Heart left ventricle (tissue), 13 donors: Measurements from ENCODE around the gene MYO18B.

Experiments used
- POLR2A ChIP-seq, 2 donors: fragments of 450-650 bp; IDR thresholded peaks; one replicate each; pipeline ENCODE4 v1.6.1; 2017; ENCODE audit warnings: antibody characterized with exemption in 2 of 2, mild to moderate bottlenecking in 2 of 2, moderate library complexity in 2 of 2
- TF ChIP-seq, protein P1 (sequence below), 12 donors: fragments of 200-600 bp; sonication (generic) in 4 of 12; IDR thresholded peaks; one replicate each; pipeline versions ENCODE4 v1.5.0 to v1.8.0; 2018 to 2022; ENCODE audit warnings: antibody characterized with exemption in 12 of 12, mild to moderate bottlenecking in 5 of 12
- donor health status: ischemic (EF 13 %, LVEDD 7.1; RV severe dilation, severe dysfunction).
- donor health status: DM: no; HTN: yes; CAD: no.
- donor health status: DM: no; HTN: no; CAD: no.
- donor health status: ischemic (EF 25% LVEDD 6.9; RV normal size, moderate dysfunction).
- donor health status: ischemic (EF 25% LVEDD 5.7; RV mildly dilated, moderate dysfunction).
- donor health status: ischemic (EF 35%, LVEDD 5.7; RV mildly dilated, moderate dysfunction).
- donor health status: nonischemic (EF 11% LVEDD 7.7; RV severe dilation, severe dysfunction).
- donor health status: DM: yes; HTN: yes; CAD: no.
- donor health status: PGD.
- donor health status: ischemic (EF 29% LVEDD 5.4; RV normal size, mild dysfunction).
- donor health status: nonischemic (EF 23%, LVEDD 6.1; RV moderate dilation, normal function).

DNA sequence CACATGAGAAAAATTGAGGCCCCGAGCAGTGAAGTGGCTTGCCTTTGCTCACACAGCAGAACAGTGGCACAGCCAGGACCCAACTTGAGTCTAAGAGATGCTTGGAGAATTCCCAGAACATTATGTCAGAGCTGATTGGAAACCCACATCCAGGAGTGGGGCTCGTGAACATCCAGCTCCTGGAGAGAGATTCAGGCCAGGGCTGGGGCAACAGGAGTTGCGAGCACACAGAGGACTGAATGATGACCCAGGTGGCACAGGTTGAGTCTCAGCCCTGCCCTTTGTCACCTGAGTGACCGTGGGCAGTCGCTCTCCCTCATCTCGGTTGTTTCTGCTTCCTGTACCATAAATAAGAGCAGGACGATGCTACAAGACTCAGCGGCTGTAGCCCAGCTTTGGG lies 102.6 kb downstream of the MYO18B start:
- TF ChIP-seq, protein P1, sequence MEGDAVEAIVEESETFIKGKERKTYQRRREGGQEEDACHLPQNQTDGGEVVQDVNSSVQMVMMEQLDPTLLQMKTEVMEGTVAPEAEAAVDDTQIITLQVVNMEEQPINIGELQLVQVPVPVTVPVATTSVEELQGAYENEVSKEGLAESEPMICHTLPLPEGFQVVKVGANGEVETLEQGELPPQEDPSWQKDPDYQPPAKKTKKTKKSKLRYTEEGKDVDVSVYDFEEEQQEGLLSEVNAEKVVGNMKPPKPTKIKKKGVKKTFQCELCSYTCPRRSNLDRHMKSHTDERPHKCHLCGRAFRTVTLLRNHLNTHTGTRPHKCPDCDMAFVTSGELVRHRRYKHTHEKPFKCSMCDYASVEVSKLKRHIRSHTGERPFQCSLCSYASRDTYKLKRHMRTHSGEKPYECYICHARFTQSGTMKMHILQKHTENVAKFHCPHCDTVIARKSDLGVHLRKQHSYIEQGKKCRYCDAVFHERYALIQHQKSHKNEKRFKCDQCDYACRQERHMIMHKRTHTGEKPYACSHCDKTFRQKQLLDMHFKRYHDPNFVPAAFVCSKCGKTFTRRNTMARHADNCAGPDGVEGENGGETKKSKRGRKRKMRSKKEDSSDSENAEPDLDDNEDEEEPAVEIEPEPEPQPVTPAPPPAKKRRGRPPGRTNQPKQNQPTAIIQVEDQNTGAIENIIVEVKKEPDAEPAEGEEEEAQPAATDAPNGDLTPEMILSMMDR (IDR thresholded peaks at IDR 0.05), result no peak
- no peak for TF ChIP-seq POLR2A (IDR thresholded peaks at IDR 0.05)
